ENCODE results near the gene GTF2I. TPM values are rescaled to one million over a fixed set of nuclear protein-coding genes. Genes with fewer than 3 reads are reported as not detected.
"Not testable (repeated sequence)": the region's sequence is repeated elsewhere in the genome, so short reads cannot be mapped to it uniquely, and the experiment has no call there.

The GTF2I gene
- total RNA-seq, 1 experiment from 2014 or later, result 94.3 TPM

GRCh38 chr7:74655324-74655723, 2.2 kb upstream of the GTF2I start:
- DNase-seq (ENCODE audit: low read depth), result no peak
- in situ Hi-C loops (cut with HindIII; ENCODE audit: low pct_unique_long_range_greater_than_20kb, low sequenced_read_pairs), result no loop called here

GRCh38 chr7:74655768-74656440, 1.6 kb upstream of the GTF2I start:
- in situ Hi-C loops (cut with HindIII; ENCODE audit: low pct_unique_long_range_greater_than_20kb, low sequenced_read_pairs), result no loop called here
- DNase-seq (ENCODE audit: low read depth), result no peak

- in situ Hi-C loops (cut with HindIII; ENCODE audit: low pct_unique_long_range_greater_than_20kb, low sequenced_read_pairs), result no loop called here
- DNase-seq (ENCODE audit: low read depth), result peak; percentile 56
Measured at GRCh38 chr7:74656441-74656836, 1.1 kb upstream of the GTF2I start.

GRCh38 chr7:74656837-74657691, 454 bp upstream of the GTF2I start:
- in situ Hi-C loops (cut with HindIII; ENCODE audit: low pct_unique_long_range_greater_than_20kb, low sequenced_read_pairs), result no loop called here
- DNase-seq (ENCODE audit: low read depth), result peak; percentile 98

GRCh38 chr7:74658178-74659004, 873 bp downstream of the GTF2I start:
- DNase-seq (ENCODE audit: low read depth), result peak; percentile 87
- in situ Hi-C loops (cut with HindIII; ENCODE audit: low pct_unique_long_range_greater_than_20kb, low sequenced_read_pairs), result no loop called here

- in situ Hi-C loops (cut with HindIII; ENCODE audit: low pct_unique_long_range_greater_than_20kb, low sequenced_read_pairs); DNase-seq (ENCODE audit: low read depth): not testable (repeated sequence)
Measured at GRCh38 chr7:74660202-74660601, 2.7 kb downstream of the GTF2I start.

- DNase-seq (ENCODE audit: low read depth), result peak; percentile 86
- in situ Hi-C loops (cut with HindIII; ENCODE audit: low pct_unique_long_range_greater_than_20kb, low sequenced_read_pairs), result not testable (repeated sequence)
Measured at GRCh38 chr7:74661836-74662794, 4.6 kb downstream of the GTF2I start.

- no peak for DNase-seq (ENCODE audit: low read depth)
- in situ Hi-C loops (cut with HindIII; ENCODE audit: low pct_unique_long_range_greater_than_20kb, low sequenced_read_pairs), result no loop called here
Measured at GRCh38 chr7:74665296-74665938, 7.9 kb downstream of the GTF2I start.

GRCh38 chr7:74667013-74667412, 9.5 kb downstream of the GTF2I start:
- DNase-seq (ENCODE audit: low read depth); in situ Hi-C loops (cut with HindIII; ENCODE audit: low pct_unique_long_range_greater_than_20kb, low sequenced_read_pairs): not testable (repeated sequence)

- in situ Hi-C loops (cut with HindIII; ENCODE audit: low pct_unique_long_range_greater_than_20kb, low sequenced_read_pairs); DNase-seq (ENCODE audit: low read depth): not testable (repeated sequence)
Measured at GRCh38 chr7:74667520-74667919, 10.0 kb downstream of the GTF2I start.

- in situ Hi-C loops (cut with HindIII; ENCODE audit: low pct_unique_long_range_greater_than_20kb, low sequenced_read_pairs), result no loop called here
Measured at GRCh38 chr7:74671602-74672001, 14.1 kb downstream of the GTF2I start.

GRCh38 chr7:74672343-74672915, 14.9 kb downstream of the GTF2I start:
- DNase-seq (ENCODE audit: low read depth), result no peak
- in situ Hi-C loops (cut with HindIII; ENCODE audit: low pct_unique_long_range_greater_than_20kb, low sequenced_read_pairs), result no loop called here

More at GRCh38 chr7:74671602-74672001, 14.1 kb downstream of the GTF2I start:
- DNase-seq (ENCODE audit: low read depth), result no peak

- no peak for DNase-seq (ENCODE audit: low read depth)
- in situ Hi-C loops (cut with HindIII; ENCODE audit: low pct_unique_long_range_greater_than_20kb, low sequenced_read_pairs), result no loop called here
Measured at GRCh38 chr7:74674166-74674565, 16.6 kb downstream of the GTF2I start.

GRCh38 chr7:74682829-74683228, 25.3 kb downstream of the GTF2I start:
- DNase-seq (ENCODE audit: low read depth), result no peak
- in situ Hi-C loops (cut with HindIII; ENCODE audit: low pct_unique_long_range_greater_than_20kb, low sequenced_read_pairs), result no loop called here

- in situ Hi-C loops (cut with HindIII; ENCODE audit: low pct_unique_long_range_greater_than_20kb, low sequenced_read_pairs), result no loop called here
- peak; percentile 57 for DNase-seq (ENCODE audit: low read depth)
Measured at GRCh38 chr7:74683799-74684198, 26.3 kb downstream of the GTF2I start.

- in situ Hi-C loops (cut with HindIII; ENCODE audit: low pct_unique_long_range_greater_than_20kb, low sequenced_read_pairs), result no loop called here
- no peak for DNase-seq (ENCODE audit: low read depth)
Measured at GRCh38 chr7:74684473-74684872, 27.0 kb downstream of the GTF2I start.

GRCh38 chr7:74684921-74685320, 27.4 kb downstream of the GTF2I start:
- DNase-seq (ENCODE audit: low read depth), result no peak
- in situ Hi-C loops (cut with HindIII; ENCODE audit: low pct_unique_long_range_greater_than_20kb, low sequenced_read_pairs), result no loop called here

Data from Caki2 (cell line).